Choroid plexus epithelial cell (primary cell): ENCODE data around the gene EPB41L4A.

Experiments used
- DNase-seq: peaks from one replicate; pipeline ENCODE4 v3.0.0-alpha.2; 2010; ENCODE audit warnings: low read depth
- H3K4me3 ChIP-seq: 2 replicates; pipeline ENCODE4 v1.5.1; 2011; ENCODE audit warnings: low read depth, mild to moderate bottlenecking, control low read depth, low read length, moderate library complexity
- CTCF ChIP-seq: conservative IDR thresholded peaks from 2 replicates; pipeline ENCODE4 v1.5.1; 2011; ENCODE audit warnings: low read depth, mild to moderate bottlenecking, control low read depth, inconsistent platforms, low read length, moderate library complexity

Gene EPB41L4A

GRCh38 chr5:112353678-112354077 is 65.4 kb downstream of the EPB41L4A start:
- TF ChIP-seq CTCF, result no peak
- DNase-seq, result no peak
- no peak overlapping the region for H3K4me3 ChIP-seq

- no peak for DNase-seq
- H3K4me3 ChIP-seq, result no peak overlapping the region
- no peak for TF ChIP-seq CTCF
Measured at GRCh38 chr5:112351225-112351624, 67.9 kb downstream of the EPB41L4A start.

GRCh38 chr5:112350626-112351025 is 68.5 kb downstream of the EPB41L4A start:
- no peak for TF ChIP-seq CTCF
- DNase-seq, result no peak
- H3K4me3 ChIP-seq, result no peak overlapping the region

- no peak for DNase-seq
- H3K4me3 ChIP-seq, result no peak overlapping the region
- TF ChIP-seq CTCF, result no peak
Measured at GRCh38 chr5:112349371-112349770, 69.7 kb downstream of the EPB41L4A start.

GRCh38 chr5:112348915-112349314 is 70.2 kb downstream of the EPB41L4A start:
- no peak overlapping the region for H3K4me3 ChIP-seq
- DNase-seq, result no peak
- no peak for TF ChIP-seq CTCF

- no peak overlapping the region for H3K4me3 ChIP-seq
- no peak for DNase-seq
- TF ChIP-seq CTCF, result no peak
Measured at GRCh38 chr5:112348387-112348786, 70.7 kb downstream of the EPB41L4A start.

GRCh38 chr5:112346411-112347044 is 72.5 kb downstream of the EPB41L4A start:
- H3K4me3 ChIP-seq, result no peak overlapping the region
- DNase-seq, result no peak
- TF ChIP-seq CTCF, result no peak
